Stimulated activated CD8-positive, alpha-beta memory T cell treated with anti-CD3 and anti-CD28 coated beads, Interleukin-7, amount 100 ng/mL, for 48 hours (primary cell): Measurements from ENCODE around the gene TSHR.
"Not testable (repeated sequence)": the region's sequence is repeated elsewhere in the genome, so short reads cannot be mapped to it uniquely, and the experiment has no call there.

Source experiments
- DNase-seq, 2 donors: peaks; one replicate each; pipeline ENCODE4 v3.0.0-alpha.2; 2020; ENCODE audit warnings: low read depth in 1 of 2; ENCODE audit errors: extremely low read depth in 1 of 2

TSHR gene

GRCh38 chr14:80955416-80955941 is at the start of gene TSHR:
Gene TSHR, plus strand, starts transcription at chr14:80955621. Its CDS starts 60 bp downstream, at chr14:80955681.
- no peak for DNase-seq

GRCh38 chr14:80906336-80906735 is 49.1 kb upstream of the TSHR start:
- DNase-seq, result no peak

GRCh38 chr14:80906946-80907345 is 48.5 kb upstream of the TSHR start:
- no peak for DNase-seq

GRCh38 chr14:80912013-80912412 is 43.4 kb upstream of the TSHR start:
- not testable (repeated sequence) for DNase-seq

GRCh38 chr14:80919622-80920021 is 35.8 kb upstream of the TSHR start:
- DNase-seq, result no peak

- no peak for DNase-seq
These were observed 32.1 kb upstream of the TSHR start for GRCh38 chr14:80923368-80923767.

GRCh38 chr14:80924365-80925103 is 30.9 kb upstream of the TSHR start:
- no peak for DNase-seq

- no peak for DNase-seq
These were observed 28.9 kb upstream of the TSHR start for GRCh38 chr14:80926397-80927082.

GRCh38 chr14:80927083-80927989 is 28.1 kb upstream of the TSHR start:
- no peak for DNase-seq

GRCh38 chr14:80930095-80930494 is 25.3 kb upstream of the TSHR start:
- DNase-seq, result no peak

GRCh38 chr14:80930836-80931389 is 24.5 kb upstream of the TSHR start:
- DNase-seq, result peak in 1 of 2 donors; percentile 64

- DNase-seq, result no peak
These were observed 22.1 kb upstream of the TSHR start for GRCh38 chr14:80933282-80933681.

- DNase-seq, result no peak
These were observed 21.7 kb upstream of the TSHR start for GRCh38 chr14:80933686-80934085.

GRCh38 chr14:80940146-80940545 is 15.3 kb upstream of the TSHR start:
- no peak for DNase-seq

- peak; percentile 74 to 88 for DNase-seq
These were observed 13.9 kb upstream of the TSHR start, which contains the start of gene CEP128 for GRCh38 chr14:80941241-80942185. Gene CEP128, minus strand, starts transcription at chr14:80941738.

- no peak for DNase-seq
These were observed 13.2 kb upstream of the TSHR start for GRCh38 chr14:80942191-80942600.

GRCh38 chr14:80944861-80945617 is 10.4 kb upstream of the TSHR start:
- no peak for DNase-seq

GRCh38 chr14:80946187-80946586 is 9.2 kb upstream of the TSHR start:
- no peak for DNase-seq

- DNase-seq, result no peak
These were observed 8.6 kb upstream of the TSHR start for GRCh38 chr14:80946797-80947196.
